CD1c-positive myeloid dendritic cell (primary cell): ENCODE results near the gene PCGF1.
A peak's percentile ranks its signal among the peaks of the same experiment; 100 is the strongest.
"Not testable (repeated sequence)": the region's sequence is repeated elsewhere in the genome, so short reads cannot be mapped to it uniquely, and the experiment has no call there.

Experiments
- DNase-seq: peaks from one replicate; pipeline ENCODE4 v3.0.0-alpha.2; 2016; ENCODE audit errors: extremely low spot score

PCGF1 gene

GRCh38 chr2:74499267-74499939, 8.1 kb downstream of the PCGF1 start, which contains the start of gene LBX2:
TSS of gene LBX2 (minus strand) at chr2:74499603. CDS start at chr2:74499537, 66 bp downstream.
- DNase-seq: no peak

DNA sequence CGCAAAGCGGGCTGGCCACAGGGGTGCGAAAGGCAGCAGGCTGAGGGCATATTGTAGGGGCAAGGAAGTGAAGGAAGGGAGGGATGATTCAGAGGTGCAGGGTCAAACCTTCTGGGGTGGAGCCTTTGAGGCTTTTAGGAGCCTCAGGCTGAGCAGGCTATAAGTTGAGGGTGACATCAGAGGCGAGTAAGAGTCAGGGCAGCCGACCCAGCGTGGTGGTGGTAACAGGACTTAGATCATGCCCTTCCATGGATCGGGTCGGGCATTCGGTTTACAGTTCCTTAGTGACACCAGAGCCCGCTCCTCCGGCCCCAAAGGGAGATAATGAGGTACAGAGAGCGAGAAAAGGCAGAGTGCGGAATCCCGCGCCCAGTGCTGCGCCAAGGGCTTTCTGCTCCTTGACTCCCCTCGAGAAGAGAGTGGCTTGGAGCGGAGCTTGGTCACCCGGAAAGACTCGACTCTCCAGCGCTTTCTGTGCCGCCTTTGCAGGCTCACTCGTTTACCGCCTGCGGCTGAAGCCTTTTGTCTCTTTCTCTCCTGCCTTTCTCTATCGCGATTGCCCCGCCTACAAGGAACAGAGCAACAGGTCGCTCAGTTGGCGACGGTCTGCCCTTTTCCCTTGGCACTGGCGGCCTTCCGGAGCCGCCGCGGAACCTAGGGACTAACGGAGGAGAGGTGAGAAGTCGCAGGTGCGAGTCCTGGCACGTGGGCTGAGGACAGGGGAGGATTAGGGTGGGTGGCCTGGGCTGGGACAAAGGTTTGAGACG, 8.8 kb downstream of the PCGF1 start:
- DNase-seq: peak; percentile 35

DNA sequence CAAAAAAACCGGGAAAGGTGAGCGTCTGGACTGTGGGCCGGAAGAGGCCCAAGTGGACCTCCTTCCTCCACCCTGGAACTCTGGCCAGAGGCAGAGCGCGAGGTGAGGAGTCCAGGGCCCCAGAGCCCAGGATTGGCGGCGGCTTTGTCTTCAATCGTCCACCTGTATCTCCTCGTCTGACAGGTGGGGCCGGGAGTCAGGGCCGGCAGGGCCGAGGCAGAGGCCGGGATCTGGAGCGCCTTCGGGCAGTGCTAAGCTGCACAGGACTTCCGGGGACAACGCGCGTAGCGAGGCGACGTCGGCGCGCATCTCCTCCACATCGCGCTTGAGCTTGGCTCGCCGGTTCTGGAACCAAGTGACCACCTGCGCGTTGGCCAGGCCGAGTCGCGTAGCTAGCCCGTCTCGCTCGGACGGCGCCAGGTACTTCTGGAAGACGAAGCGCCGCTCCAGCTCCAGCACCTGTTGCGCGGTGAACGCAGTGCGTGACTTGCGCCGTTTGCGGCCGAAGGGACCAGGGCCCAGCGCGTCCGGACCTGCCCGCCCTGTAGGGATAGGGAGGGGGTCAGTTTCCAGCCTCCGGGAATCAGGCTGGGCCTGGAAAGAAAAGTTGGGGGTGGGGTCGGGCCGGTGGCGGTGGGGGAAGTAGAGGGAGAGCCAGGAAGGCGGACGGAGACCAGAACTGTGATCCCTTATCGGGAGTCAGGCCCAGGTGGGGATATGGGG, 9.6 kb downstream of the PCGF1 start:
- no peak for DNase-seq

GRCh38 chr2:74496997-74497776, 10.3 kb downstream of the PCGF1 start:
- no peak for DNase-seq

DNA sequence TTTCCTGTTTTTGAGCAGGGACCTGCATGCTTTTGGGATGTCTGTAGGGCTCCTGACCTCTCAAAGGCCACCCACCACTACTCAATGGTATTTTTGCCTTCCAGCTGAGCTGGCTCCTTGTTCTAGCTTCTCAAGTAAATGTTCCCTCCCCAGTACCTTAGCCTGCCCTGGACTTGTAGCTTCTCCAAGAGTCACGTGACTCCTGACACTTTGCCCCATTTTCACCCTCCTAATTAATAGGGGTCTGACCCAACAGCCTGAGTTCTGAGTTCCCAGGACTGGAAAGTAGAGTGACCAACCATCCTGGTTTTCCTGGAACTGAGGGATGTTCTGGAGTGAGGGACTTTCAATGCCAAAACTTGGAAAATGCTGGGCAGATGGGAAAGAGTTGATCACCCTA, 12.1 kb downstream of the PCGF1 start:
- DNase-seq: no peak

DNA sequence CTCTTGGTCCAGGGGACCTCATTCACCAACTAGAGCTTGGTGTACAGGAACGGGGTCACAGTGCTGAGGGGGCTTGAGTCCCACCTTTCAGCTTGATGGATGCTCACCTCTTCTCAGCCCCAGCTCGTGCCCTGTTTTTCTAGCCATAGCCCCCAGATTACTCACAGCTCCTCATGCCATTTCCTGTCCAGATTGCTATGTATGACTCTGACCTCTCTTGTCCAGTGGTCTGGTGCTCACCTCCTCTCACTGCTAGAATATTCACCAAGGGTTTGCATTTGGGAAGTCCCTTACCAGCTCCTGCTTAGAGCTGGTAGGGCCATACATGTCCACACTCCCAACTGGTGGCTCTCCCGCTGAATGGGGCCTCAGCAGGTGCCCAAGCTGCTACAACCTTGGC, 13.9 kb downstream of the PCGF1 start:
- DNase-seq: no peak

DNA sequence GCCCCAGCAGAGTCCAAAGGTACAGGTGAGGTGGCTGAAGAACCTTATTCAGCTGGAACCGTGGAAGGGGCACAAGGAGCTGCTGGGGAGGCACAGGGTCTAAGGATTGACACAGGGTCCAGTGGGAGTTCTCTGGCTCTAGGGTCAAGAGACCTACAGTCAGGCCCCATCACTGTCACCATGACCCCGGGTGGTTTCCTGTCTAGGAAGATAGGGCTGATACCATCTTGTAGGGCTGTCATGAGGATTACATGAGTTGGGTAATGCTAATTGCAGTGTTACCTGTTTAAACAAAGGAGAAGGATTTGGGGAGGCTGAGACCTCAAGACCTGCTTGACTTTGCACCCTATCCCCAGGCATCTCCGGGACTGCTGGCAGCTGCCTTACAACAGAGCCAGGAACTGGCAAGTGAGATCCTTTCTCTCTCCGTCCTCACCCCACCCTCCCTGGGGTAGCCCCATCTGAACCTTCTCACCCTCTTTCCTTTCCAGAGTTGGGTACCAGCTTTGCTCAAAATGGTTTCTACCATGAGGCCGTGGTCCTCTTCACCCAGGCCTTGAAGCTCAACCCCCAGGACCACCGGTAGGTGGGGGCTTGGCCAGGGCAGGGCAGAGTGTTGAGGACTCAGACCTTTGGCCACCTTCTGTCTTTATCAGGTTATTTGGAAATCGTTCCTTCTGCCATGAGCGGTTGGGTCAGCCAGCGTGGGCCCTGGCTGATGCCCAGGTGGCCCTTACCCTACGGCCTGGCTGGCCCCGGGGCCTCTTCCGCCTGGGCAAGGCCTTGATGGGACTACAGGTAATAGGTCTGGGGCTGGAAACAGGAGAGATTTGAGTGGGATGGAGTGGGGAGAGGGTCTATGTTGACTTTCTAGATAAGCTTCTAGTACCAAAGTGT, 15.6 kb downstream of the PCGF1 start:
- DNase-seq: no peak

GRCh38 chr2:74489906-74490305, 17.6 kb downstream of the PCGF1 start:
- DNase-seq: no peak

DNA sequence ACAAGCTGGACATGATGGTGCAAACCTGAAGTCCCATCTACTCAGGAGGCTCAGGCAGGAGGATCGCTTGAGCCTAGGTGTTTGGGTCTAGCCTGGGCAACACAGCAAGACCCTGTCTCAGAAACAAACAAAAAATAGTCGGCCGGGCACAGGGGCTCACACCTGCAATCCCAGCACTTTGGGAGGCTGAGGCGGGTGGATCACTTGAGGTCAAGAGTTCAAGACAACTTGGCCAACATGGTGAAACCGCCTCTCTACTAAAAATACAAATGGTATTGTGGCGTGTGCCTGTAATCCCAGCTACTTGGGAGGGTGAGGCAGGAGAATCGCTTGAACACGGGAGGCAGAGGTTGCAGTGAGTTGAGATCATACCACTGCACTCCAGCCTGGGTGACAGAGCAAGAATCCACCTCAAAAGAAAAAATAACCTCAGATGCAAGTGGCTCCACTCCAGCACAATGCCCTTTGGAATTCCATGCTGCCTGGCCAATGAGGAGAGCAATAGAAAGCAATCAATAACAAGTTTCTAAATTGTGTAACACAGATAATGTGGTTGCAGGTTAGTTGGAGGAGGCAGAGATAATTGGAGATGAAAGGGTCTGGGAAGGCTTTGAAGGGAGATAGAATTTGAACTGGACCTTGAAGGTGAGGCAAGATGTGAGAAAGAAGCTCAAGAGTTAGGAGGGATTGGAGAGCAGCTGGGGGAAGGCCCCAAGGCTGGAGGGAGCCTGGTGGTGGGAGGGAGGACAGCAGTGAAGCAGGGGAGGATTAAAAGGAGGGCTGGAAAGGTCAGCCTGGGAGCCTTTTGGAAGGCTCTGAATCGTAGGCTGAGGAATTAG, 18.6 kb downstream of the PCGF1 start:
- no peak for DNase-seq

GRCh38 chr2:74486141-74486540, 21.4 kb downstream of the PCGF1 start:
- DNase-seq: no peak

- DNase-seq: not testable (repeated sequence)
Measured at GRCh38 chr2:74483675-74484164, 23.8 kb downstream of the PCGF1 start.

GRCh38 chr2:74482801-74483674, 24.5 kb downstream of the PCGF1 start, which contains the start of the genes CCDC142 and TTC31:
TSS of gene CCDC142 (minus strand) at chr2:74482998. CDS start at chr2:74482837, 161 bp downstream.
TSS of gene TTC31 (plus strand) at chr2:74483081. CDS start at chr2:74483096, 15 bp downstream.
- DNase-seq: peak; percentile 97

- DNase-seq: peak; percentile 66
Measured at GRCh38 chr2:74481961-74482800, 25.3 kb downstream of the PCGF1 start.

- peak; percentile 72 for DNase-seq
Measured at GRCh38 chr2:74481431-74481830, 26.1 kb downstream of the PCGF1 start.

DNA sequence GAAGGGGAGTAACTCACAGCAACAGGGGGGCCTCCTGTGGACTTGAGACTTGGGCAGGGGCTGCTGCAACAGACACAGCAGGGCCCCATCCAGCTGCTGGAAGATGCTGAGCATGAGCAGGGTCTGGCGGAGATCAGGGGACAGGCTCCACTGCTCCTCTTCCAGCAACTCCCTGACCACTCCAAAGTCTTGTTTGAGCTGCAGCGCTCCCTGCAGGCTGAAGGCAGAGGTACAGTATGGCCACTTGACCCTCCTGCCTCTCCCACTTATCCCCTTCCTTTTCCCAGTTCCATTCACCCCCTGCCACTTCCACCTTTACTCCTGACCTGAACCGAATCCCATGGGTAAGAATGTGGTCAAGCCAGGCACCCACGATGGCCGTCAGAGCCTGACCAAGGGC, 32.6 kb downstream of the PCGF1 start:
- DNase-seq: no peak

DNA sequence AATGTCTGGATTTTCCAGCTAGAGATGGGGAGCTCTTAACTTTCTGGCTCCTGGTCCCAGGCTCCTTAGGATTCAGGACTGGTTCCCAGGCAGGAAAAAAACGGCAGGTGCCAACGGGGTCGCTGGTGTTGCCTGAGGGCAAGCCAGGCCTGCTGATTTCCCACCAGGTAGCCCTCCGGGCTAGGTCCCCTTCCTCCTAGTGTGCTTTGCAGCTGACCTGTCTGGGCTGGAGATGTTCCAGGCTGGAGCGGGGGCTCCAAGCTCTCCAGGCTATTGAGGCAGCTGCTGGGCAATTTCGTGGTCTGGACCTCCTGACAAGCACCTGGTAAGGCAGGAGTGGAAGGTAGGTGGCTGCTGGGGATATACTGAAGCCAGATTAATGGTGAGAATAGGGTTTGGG, 33.0 kb downstream of the PCGF1 start:
- no peak for DNase-seq

- DNase-seq: no peak
Measured at GRCh38 chr2:74472945-74473258, 34.6 kb downstream of the PCGF1 start.
